OCI-LY7 (cell line): ENCODE measurements around the gene PSMC3IP. TPM values are rescaled to one million over a fixed set of nuclear protein-coding genes. Genes with fewer than 3 reads are reported as not detected.

ENCODE experiments used
- BruUV-seq: library from RNA; stranded (reverse); fragments of 400-500 nt; replicated peaks from 2 replicates; lab custom pipeline; 2021; lab: Mats Ljungman, UMichigan
- CTCF ChIA-PET: fragments of 300-600 bp; sonication (Branson Sonifier 250); formaldehyde crosslinking; loops from one replicate; lab custom pipeline; 2022; ENCODE audit warnings: antibody characterized with exemption; ENCODE audit not compliant: unreplicated experiment; lab: Charles Lee
- POLR2A ChIA-PET: fragments of 300-600 bp; sonication (Branson Sonifier 250); formaldehyde crosslinking; loops from one replicate; lab custom pipeline; 2022; ENCODE audit warnings: antibody characterized with exemption; lab: Charles Lee
- DNase-seq: peaks from one replicate; pipeline ENCODE4 v3.0.0-alpha.2; 2015; ENCODE audit warnings: low spot score
- H2AFZ ChIP-seq: fragments of 200-600 bp; sonication (generic), shearing (Covaris generic); 2 replicates; pipeline ENCODE4 v1.6.1; 2014; ENCODE audit warnings: mild to moderate bottlenecking, antibody characterized with exemption, low read length, moderate library complexity
- H3K27ac ChIP-seq: fragments of 200-600 bp; sonication (generic); 2 replicates; pipeline ENCODE4 v1.5.1; 2014; ENCODE audit warnings: mixed run types, low read depth, mild to moderate bottlenecking, moderate library complexity, low read length, inconsistent platforms; ENCODE audit not compliant: poor library complexity, severe bottlenecking
- H3K36me3 ChIP-seq: fragments of 200-600 bp; sonication (generic); 2 replicates; pipeline ENCODE4 v1.6.1; 2014; ENCODE audit warnings: mild to moderate bottlenecking, antibody characterized with exemption, low read length, moderate library complexity, mixed read lengths; ENCODE audit not compliant: insufficient read depth
- H3K4me1 ChIP-seq: fragments of 200-600 bp; sonication (generic); 2 replicates; pipeline ENCODE4 v1.5.1; 2014; ENCODE audit warnings: mild to moderate bottlenecking, low read length; ENCODE audit not compliant: insufficient read depth, poor library complexity, severe bottlenecking
- H3K4me2 ChIP-seq: fragments of 200-600 bp; sonication (generic); 2 replicates; pipeline ENCODE4 v1.6.1; 2014; ENCODE audit warnings: mild to moderate bottlenecking, low read length
- H3K4me3 ChIP-seq: fragments of 200-600 bp; sonication (generic); 2 replicates; pipeline ENCODE4 v1.5.1; 2014; ENCODE audit warnings: mild to moderate bottlenecking, low read depth, low read length; ENCODE audit not compliant: poor library complexity, severe bottlenecking
- H3K79me2 ChIP-seq: fragments of 200-600 bp; sonication (generic); 2 replicates; pipeline ENCODE4 v1.6.1; 2016; ENCODE audit warnings: low read depth, mild to moderate bottlenecking, low read length, moderate library complexity, mixed read lengths; ENCODE audit not compliant: insufficient read depth
- H3K9me2 ChIP-seq: fragments of 200-600 bp; sonication (generic); 2 replicates; pipeline ENCODE4 v1.6.1; 2016; ENCODE audit warnings: mild to moderate bottlenecking, low read length, mixed read lengths; ENCODE audit not compliant: insufficient read depth
- H3K9me3 ChIP-seq: fragments of 200-600 bp; sonication (generic); 2 replicates; pipeline ENCODE4 v1.6.1; 2014; ENCODE audit warnings: mild to moderate bottlenecking, mixed run types, low read length, mixed read lengths
- H4K20me1 ChIP-seq: fragments of 200-600 bp; sonication (generic); 2 replicates; pipeline ENCODE4 v1.6.1; 2014; ENCODE audit warnings: mild to moderate bottlenecking, antibody characterized with exemption, low read length, moderate library complexity, mixed read lengths; ENCODE audit not compliant: insufficient read depth
- CTCF ChIP-seq: fragments of 200-600 bp; sonication (generic); conservative IDR thresholded peaks from 2 replicates; pipeline ENCODE4 v1.5.1; 2014; ENCODE audit warnings: mild to moderate bottlenecking, antibody characterized with exemption, low read length, moderate library complexity, mixed read lengths
- EZH2phosphoT487 ChIP-seq: fragments of 200-600 bp; sonication (generic); IDR thresholded peaks from 2 replicates; pipeline ENCODE4 v1.6.1; 2018; ENCODE audit warnings: low read depth, borderline replicate concordance, mild to moderate bottlenecking, mixed run types, antibody characterized with exemption, low read length, moderate library complexity, mixed read lengths
- intact Hi-C: fragments of 100-400 bp; cut with micrococcal nuclease; formaldehyde crosslinking; loops from one replicate; pipeline ENCODE4 v1.10.0; 2022; ENCODE audit not compliant: unreplicated experiment
- total RNA-seq, 2 experiments: library from RNA; depleted of rRNA in 1 of 2; stranded (reverse); fragments of >200 nt in 1 of 2; shearing (Covaris generic) in 1 of 2; gene quantifications; 2 replicates each; pipeline ENCODE4 v1.2.3, GENCODE V29; 2014 to 2022

The PSMC3IP gene
- total RNA-seq, 2 experiments from 2014 or later = 27.3 to 36.4 TPM

- Histone ChIP-seq H3K9me3 (no peaks in the 10 kb centered on the region), H3K4me2 (peak overlapping the region; percentile 92), H3K4me1 (peaks cover 46% of the 10 kb centered on the region), H3K27ac (peak overlapping the region; percentile 93), H3K79me2 (peaks cover 21% of the 10 kb centered on the region), H3K4me3 (peak overlapping the region; percentile 84), H3K9me2 (no peaks in the 10 kb centered on the region), H4K20me1 (peaks cover 4% of the 10 kb centered on the region; the same call in 1 of the 2 replicates), H2AFZ (no peak overlapping the region), H3K36me3 (peaks cover 79% of the 10 kb centered on the region)
- TF ChIP-seq CTCF = no peak
- no peak for TF ChIP-seq EZH2phosphoT487
- CTCF ChIA-PET = no interaction called here
- POLR2A ChIA-PET = interaction anchor here (0.6 to 2.8 kb wide), 5 partner anchors 8 to 245 kb away, joined by 3 to 10 read pairs (median 4); partner anchors contain the start of genes RETREG3 and TUBG1
- intact Hi-C loops = loop anchor here (2.0 to 10.0 kb wide), 2 partner anchors 39 to 245 kb away; partner anchors contain the start of gene BECN1
- BruUV-seq = no TSS peak
- DNase-seq = no peak
Measured at GRCh38 chr17:42579794-42580551, 2.4 kb upstream of the PSMC3IP start.

- peak overlapping the region; percentile 22; the same call in 1 of the 2 replicates for H2AFZ ChIP-seq
Measured at GRCh38 chr17:42578282-42578869, 847 bp upstream of the PSMC3IP start.

More at GRCh38 chr17:42578282-42578869, 847 bp upstream of the PSMC3IP start:
- Histone ChIP-seq H3K36me3 (peaks cover 78% of the 10 kb centered on the region), H3K4me1 (peaks cover 48% of the 10 kb centered on the region), H3K9me3 (no peaks in the 10 kb centered on the region), H3K27ac (peak overlapping the region; percentile 93), H3K4me3 (peak overlapping the region; percentile 84), H3K4me2 (peak overlapping the region; percentile 92), H3K9me2 (no peaks in the 10 kb centered on the region), H4K20me1 (peaks cover 4% of the 10 kb centered on the region; the same call in 1 of the 2 replicates), H3K79me2 (peaks cover 21% of the 10 kb centered on the region)
- TF ChIP-seq EZH2phosphoT487 = no peak
- peak; percentile 92 for TF ChIP-seq CTCF
- peak; percentile 93 for DNase-seq
- intact Hi-C loops = loop anchor here (1.0 to 10.0 kb wide), 6 partner anchors 30 to 246 kb away; partner anchors contain the start of gene BECN1
- ChIA-PET POLR2A (interaction anchor here (0.5 to 2.8 kb wide), 17 partner anchors 9 to 333 kb away, joined by 3 to 10 read pairs (median 4); partner anchors contain the start of genes PLEKHH3, RETREG3, TUBG1 and VPS25), CTCF (interaction anchor here (0.5 to 2.3 kb wide), 12 partner anchors 9 to 185 kb away, joined by 3 to 19 read pairs (median 6); partner anchors contain the start of genes CCR10, MLX, PLEKHH3 and RETREG3)
- BruUV-seq = no TSS peak
